ENCODE results near the gene KRT23. TPM values are rescaled to one million over a fixed set of nuclear protein-coding genes. Genes with fewer than 3 reads are reported as not detected.

Gene KRT23
- total and polyA plus RNA-seq, 2 experiments from 2014 or later = not detected

DNA sequence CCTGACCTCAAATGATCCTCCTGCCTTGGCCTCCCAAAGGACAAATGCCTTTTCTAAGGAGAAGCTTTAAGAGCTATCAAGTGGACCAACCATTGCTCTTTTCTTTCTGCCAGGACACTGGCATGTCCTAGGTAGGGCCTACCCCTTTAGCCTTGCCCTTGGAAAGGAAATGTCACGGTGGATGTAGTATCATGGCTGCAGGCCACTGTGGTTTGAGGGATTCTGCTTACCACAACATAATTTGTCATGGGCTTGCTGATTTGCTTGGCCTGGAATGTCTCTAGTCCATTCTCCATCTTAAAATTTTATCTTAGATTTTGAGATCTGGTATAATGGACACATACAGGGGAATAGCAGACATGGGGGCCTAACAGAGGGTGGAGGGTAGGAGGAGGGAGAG lies 58.4 kb downstream of the KRT23 start (continued):
- TF ChIP-seq, protein P1, sequence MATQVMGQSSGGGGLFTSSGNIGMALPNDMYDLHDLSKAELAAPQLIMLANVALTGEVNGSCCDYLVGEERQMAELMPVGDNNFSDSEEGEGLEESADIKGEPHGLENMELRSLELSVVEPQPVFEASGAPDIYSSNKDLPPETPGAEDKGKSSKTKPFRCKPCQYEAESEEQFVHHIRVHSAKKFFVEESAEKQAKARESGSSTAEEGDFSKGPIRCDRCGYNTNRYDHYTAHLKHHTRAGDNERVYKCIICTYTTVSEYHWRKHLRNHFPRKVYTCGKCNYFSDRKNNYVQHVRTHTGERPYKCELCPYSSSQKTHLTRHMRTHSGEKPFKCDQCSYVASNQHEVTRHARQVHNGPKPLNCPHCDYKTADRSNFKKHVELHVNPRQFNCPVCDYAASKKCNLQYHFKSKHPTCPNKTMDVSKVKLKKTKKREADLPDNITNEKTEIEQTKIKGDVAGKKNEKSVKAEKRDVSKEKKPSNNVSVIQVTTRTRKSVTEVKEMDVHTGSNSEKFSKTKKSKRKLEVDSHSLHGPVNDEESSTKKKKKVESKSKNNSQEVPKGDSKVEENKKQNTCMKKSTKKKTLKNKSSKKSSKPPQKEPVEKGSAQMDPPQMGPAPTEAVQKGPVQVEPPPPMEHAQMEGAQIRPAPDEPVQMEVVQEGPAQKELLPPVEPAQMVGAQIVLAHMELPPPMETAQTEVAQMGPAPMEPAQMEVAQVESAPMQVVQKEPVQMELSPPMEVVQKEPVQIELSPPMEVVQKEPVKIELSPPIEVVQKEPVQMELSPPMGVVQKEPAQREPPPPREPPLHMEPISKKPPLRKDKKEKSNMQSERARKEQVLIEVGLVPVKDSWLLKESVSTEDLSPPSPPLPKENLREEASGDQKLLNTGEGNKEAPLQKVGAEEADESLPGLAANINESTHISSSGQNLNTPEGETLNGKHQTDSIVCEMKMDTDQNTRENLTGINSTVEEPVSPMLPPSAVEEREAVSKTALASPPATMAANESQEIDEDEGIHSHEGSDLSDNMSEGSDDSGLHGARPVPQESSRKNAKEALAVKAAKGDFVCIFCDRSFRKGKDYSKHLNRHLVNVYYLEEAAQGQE (IDR thresholded peaks at IDR 0.05; ENCODE audit: unreplicated experiment) = no peak
- TF ChIP-seq EZH2phosphoT487 (IDR thresholded peaks at IDR 0.05; ENCODE audit: unreplicated experiment) = no peak
- no peak for TF ChIP-seq EZH2 (IDR thresholded peaks at IDR 0.05; ENCODE audit: low read depth, unreplicated experiment)
- no peak for TF ChIP-seq ZNF331 (CRISPR knock-in tag; IDR thresholded peaks at IDR 0.05; ENCODE audit: low read depth)
- no peak for TF ChIP-seq CREB1 (CRISPR knock-in tag; IDR thresholded peaks at IDR 0.05; ENCODE audit: low read depth)
- TF ChIP-seq, protein P2, sequence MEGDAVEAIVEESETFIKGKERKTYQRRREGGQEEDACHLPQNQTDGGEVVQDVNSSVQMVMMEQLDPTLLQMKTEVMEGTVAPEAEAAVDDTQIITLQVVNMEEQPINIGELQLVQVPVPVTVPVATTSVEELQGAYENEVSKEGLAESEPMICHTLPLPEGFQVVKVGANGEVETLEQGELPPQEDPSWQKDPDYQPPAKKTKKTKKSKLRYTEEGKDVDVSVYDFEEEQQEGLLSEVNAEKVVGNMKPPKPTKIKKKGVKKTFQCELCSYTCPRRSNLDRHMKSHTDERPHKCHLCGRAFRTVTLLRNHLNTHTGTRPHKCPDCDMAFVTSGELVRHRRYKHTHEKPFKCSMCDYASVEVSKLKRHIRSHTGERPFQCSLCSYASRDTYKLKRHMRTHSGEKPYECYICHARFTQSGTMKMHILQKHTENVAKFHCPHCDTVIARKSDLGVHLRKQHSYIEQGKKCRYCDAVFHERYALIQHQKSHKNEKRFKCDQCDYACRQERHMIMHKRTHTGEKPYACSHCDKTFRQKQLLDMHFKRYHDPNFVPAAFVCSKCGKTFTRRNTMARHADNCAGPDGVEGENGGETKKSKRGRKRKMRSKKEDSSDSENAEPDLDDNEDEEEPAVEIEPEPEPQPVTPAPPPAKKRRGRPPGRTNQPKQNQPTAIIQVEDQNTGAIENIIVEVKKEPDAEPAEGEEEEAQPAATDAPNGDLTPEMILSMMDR (conservative IDR thresholded peaks at IDR 0.05; ENCODE audit: low read depth in 2 of 2) = no peak
- TF ChIP-seq POLR2AphosphoS5 (IDR thresholded peaks at IDR 0.05; ENCODE audit: low read depth) = no peak
- no peak for TF ChIP-seq ZNF114 (CRISPR knock-in tag; IDR thresholded peaks at IDR 0.05)
- TF ChIP-seq, protein P3, sequence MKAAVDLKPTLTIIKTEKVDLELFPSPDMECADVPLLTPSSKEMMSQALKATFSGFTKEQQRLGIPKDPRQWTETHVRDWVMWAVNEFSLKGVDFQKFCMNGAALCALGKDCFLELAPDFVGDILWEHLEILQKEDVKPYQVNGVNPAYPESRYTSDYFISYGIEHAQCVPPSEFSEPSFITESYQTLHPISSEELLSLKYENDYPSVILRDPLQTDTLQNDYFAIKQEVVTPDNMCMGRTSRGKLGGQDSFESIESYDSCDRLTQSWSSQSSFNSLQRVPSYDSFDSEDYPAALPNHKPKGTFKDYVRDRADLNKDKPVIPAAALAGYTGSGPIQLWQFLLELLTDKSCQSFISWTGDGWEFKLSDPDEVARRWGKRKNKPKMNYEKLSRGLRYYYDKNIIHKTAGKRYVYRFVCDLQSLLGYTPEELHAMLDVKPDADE (IDR thresholded peaks at IDR 0.05) = no peak

DNA sequence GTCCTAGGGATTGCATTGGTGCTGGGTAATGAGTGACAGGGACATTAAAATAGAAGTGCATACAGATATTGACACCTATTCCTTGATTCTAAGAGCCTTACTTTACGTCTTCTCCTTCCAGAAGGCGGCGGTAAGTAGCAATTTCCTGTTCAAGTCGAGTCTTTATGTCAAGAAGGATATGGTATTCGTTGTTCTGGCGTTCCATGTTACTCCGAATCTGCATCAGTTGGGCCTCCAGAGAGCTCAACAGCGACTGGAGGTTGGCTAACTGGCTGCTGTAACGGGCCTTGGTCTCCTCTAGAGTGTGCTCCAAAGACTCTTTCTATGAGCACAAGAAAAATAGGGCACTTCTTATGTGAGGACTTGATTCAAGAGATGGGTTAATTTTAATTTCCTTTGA lies 59.4 kb downstream of the KRT23 start:
- Mint-ChIP-seq H3K27ac (no peak overlapping the region), H3K27me3 (ENCODE audit: insufficient read depth, low read depth, poor library complexity) (no peaks in the 10 kb centered on the region), H3K4me1 (peaks cover 15% of the 10 kb centered on the region), H3K4me3 (no peak overlapping the region), H3K36me3 (ENCODE audit: low read depth) (no peaks in the 10 kb centered on the region), H3K9me3 (no peaks in the 10 kb centered on the region; the same call in 2 of the 3 replicates)
- Histone ChIP-seq H3K36me3 (ENCODE audit: insufficient read depth) (no peaks in the 10 kb centered on the region), H3K79me2 (replicated peaks; ENCODE audit: insufficient read depth) (no peaks in the 10 kb centered on the region), H3F3A (replicated peaks; ENCODE audit: low read depth) (no peaks in the 10 kb centered on the region), H3K4me2 (no peak overlapping the region), H3K4me1 (ENCODE audit: insufficient read depth) (peaks cover 9% of the 10 kb centered on the region), H3K4me3 (no peak overlapping the region), H2AFZ (peak overlapping the region; percentile 44; the same call in 1 of the 2 replicates), H3K27ac (ENCODE audit: low read depth) (no peak overlapping the region), H3K27me3 (ENCODE audit: insufficient read depth) (no peaks in the 10 kb centered on the region), H3K9me2 (ENCODE audit: insufficient read depth) (no peaks in the 10 kb centered on the region; the same call in none of the 2 replicates), H4K20me1 (replicated peaks; ENCODE audit: insufficient read depth) (no peaks in the 10 kb centered on the region)
- no peak for ATAC-seq
- no peak for DNase-seq (ENCODE audit: low spot score)
- TF ChIP-seq, protein P3 (IDR thresholded peaks at IDR 0.05) = no peak
- TF ChIP-seq, protein P4, sequence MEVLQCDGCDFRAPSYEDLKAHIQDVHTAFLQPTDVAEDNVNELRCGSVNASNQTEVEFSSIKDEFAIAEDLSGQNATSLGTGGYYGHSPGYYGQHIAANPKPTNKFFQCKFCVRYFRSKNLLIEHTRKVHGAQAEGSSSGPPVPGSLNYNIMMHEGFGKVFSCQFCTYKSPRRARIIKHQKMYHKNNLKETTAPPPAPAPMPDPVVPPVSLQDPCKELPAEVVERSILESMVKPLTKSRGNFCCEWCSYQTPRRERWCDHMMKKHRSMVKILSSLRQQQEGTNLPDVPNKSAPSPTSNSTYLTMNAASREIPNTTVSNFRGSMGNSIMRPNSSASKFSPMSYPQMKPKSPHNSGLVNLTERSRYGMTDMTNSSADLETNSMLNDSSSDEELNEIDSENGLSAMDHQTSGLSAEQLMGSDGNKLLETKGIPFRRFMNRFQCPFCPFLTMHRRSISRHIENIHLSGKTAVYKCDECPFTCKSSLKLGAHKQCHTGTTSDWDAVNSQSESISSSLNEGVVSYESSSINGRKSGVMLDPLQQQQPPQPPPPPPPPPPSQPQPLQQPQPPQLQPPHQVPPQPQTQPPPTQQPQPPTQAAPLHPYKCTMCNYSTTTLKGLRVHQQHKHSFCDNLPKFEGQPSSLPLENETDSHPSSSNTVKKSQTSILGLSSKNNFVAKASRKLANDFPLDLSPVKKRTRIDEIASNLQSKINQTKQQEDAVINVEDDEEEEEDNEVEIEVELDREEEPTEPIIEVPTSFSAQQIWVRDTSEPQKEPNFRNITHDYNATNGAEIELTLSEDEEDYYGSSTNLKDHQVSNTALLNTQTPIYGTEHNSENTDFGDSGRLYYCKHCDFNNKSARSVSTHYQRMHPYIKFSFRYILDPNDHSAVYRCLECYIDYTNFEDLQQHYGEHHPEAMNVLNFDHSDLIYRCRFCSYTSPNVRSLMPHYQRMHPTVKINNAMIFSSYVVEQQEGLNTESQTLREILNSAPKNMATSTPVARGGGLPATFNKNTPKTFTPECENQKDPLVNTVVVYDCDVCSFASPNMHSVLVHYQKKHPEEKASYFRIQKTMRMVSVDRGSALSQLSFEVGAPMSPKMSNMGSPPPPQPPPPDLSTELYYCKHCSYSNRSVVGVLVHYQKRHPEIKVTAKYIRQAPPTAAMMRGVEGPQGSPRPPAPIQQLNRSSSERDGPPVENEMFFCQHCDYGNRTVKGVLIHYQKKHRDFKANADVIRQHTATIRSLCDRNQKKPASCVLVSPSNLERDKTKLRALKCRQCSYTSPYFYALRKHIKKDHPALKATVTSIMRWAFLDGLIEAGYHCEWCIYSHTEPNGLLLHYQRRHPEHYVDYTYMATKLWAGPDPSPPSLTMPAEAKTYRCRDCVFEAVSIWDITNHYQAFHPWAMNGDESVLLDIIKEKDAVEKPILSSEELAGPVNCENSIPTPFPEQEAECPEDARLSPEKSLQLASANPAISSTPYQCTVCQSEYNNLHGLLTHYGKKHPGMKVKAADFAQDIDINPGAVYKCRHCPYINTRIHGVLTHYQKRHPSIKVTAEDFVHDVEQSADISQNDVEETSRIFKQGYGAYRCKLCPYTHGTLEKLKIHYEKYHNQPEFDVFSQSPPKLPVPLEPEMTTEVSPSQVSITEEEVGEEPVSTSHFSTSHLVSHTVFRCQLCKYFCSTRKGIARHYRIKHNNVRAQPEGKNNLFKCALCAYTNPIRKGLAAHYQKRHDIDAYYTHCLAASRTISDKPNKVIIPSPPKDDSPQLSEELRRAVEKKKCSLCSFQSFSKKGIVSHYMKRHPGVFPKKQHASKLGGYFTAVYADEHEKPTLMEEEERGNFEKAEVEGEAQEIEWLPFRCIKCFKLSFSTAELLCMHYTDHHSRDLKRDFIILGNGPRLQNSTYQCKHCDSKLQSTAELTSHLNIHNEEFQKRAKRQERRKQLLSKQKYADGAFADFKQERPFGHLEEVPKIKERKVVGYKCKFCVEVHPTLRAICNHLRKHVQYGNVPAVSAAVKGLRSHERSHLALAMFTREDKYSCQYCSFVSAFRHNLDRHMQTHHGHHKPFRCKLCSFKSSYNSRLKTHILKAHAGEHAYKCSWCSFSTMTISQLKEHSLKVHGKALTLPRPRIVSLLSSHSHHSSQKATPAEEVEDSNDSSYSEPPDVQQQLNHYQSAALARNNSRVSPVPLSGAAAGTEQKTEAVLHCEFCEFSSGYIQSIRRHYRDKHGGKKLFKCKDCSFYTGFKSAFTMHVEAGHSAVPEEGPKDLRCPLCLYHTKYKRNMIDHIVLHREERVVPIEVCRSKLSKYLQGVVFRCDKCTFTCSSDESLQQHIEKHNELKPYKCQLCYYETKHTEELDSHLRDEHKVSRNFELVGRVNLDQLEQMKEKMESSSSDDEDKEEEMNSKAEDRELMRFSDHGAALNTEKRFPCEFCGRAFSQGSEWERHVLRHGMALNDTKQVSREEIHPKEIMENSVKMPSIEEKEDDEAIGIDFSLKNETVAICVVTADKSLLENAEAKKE (CRISPR knock-in tag; IDR thresholded peaks at IDR 0.05) = no peak

Data from GM23338 (cell line).